Measurements from ENCODE around the gene ADAM10. TPM values are rescaled to one million over a fixed set of nuclear protein-coding genes. Genes with fewer than 3 reads are reported as not detected.

The ADAM10 gene
- total RNA-seq, 1 experiment from 2014 or later, result 170 TPM

DNA sequence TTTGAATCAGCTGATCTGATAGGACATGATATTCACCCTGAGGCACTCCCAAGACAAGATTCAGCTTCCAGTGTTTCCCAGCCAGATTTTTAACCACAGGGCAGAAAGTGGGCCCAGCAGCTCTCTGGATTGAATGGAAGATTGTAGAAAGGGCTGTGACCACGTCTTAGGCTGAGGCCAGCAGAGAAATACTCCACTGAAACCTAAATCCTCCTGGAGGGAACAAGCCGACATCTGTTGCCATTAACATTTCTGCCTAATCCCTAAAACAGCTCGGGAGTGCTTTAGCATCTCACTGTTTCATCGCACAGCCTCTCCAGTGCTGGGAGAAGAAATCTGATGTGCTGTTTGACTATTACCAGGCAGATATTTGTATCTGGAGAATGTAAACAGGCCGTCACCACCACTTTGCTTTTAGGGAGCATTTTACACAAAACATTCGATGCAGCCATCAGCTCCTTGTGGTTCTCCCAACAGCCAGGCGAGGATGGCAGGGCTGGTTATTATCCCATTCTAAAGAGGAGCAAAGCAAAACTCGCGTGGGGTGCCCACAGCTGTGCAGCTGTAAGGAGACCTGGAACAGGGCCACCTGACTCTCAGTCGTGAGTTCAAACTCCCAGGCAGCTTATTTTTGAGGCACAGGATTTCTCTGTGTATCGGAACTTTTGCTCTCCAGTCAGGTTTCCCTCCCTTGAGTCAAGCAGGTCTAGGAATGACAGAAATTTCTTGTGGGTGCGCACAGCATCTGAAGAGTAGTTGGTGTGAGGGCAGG lies 200.3 kb downstream of the ADAM10 start:
- CTCF ChIA-PET, result interaction anchor here (1.2 kb wide), 1 partner anchor 222 kb away, joined by 3 read pairs; the partner anchor contains the start of gene MINDY2
- Histone ChIP-seq H3K9me3 (no peaks in the 10 kb centered on the region), H3K4me3 (ENCODE audit: low read depth, low read length) (no peak overlapping the region), H3K4me1 (peaks cover 23% of the 10 kb centered on the region), H3K27me3 (replicated peaks; ENCODE audit: control insufficient read depth, insufficient read depth, low read length) (no peaks in the 10 kb centered on the region), H3K36me3 (ENCODE audit: control insufficient read depth, insufficient read depth, low read length) (no peaks in the 10 kb centered on the region; the same call in 1 of the 2 replicates)
- no peaks in the 10 kb centered on the region for H3K9me3 Mint-ChIP-seq (ENCODE audit: unreplicated experiment)
- no peak overlapping the region for H3K27ac Mint-ChIP-seq (ENCODE audit: unreplicated experiment)
- POLR2A ChIA-PET, result interaction anchor here (0.5 kb wide), 1 partner anchor 201 kb away, joined by 7 read pairs; no protein-coding TSS in a partner anchor
- DNase-seq, result no peak
- intact Hi-C loops (cut with micrococcal nuclease; ENCODE audit: unreplicated experiment), result no loop called here
- no peaks in the 10 kb centered on the region for H3K27me3 Mint-ChIP-seq (ENCODE audit: insufficient read depth, unreplicated experiment)
- no peaks in the 10 kb centered on the region for H3K36me3 Mint-ChIP-seq (ENCODE audit: insufficient read depth, unreplicated experiment)
- no TSS peak for BruUV-seq (replicated peaks)
- H3K4me1 Mint-ChIP-seq (ENCODE audit: low read depth, unreplicated experiment), result peaks cover 37% of the 10 kb centered on the region
- no peak for TF ChIP-seq CTCF (IDR thresholded peaks at IDR 0.05; ENCODE audit: insufficient read depth in 1 of 2, low read depth in 1 of 2, low read length in 1 of 2, severe bottlenecking in 1 of 2, unreplicated experiment in 1 of 2)
- H3K4me3 Mint-ChIP-seq (ENCODE audit: unreplicated experiment), result no peak overlapping the region

GRCh38 chr15:58548308-58549012 lies 201.0 kb downstream of the ADAM10 start:
- Histone ChIP-seq H3K9me3 (no peaks in the 10 kb centered on the region), H3K27me3 (replicated peaks; ENCODE audit: control insufficient read depth, insufficient read depth, low read length) (no peaks in the 10 kb centered on the region), H3K4me1 (peaks cover 23% of the 10 kb centered on the region), H3K4me3 (ENCODE audit: low read depth, low read length) (no peak overlapping the region), H3K36me3 (ENCODE audit: control insufficient read depth, insufficient read depth, low read length) (no peaks in the 10 kb centered on the region; the same call in 1 of the 2 replicates)
- TF ChIP-seq CTCF (IDR thresholded peaks at IDR 0.05; ENCODE audit: insufficient read depth in 1 of 2, low read depth in 1 of 2, low read length in 1 of 2, severe bottlenecking in 1 of 2, unreplicated experiment in 1 of 2), result no peak
- no peak for DNase-seq
- Mint-ChIP-seq H3K27ac (ENCODE audit: unreplicated experiment) (peak overlapping the region; percentile 58), H3K4me1 (ENCODE audit: low read depth, unreplicated experiment) (peaks cover 32% of the 10 kb centered on the region), H3K36me3 (ENCODE audit: insufficient read depth, unreplicated experiment) (no peaks in the 10 kb centered on the region), H3K9me3 (ENCODE audit: unreplicated experiment) (no peaks in the 10 kb centered on the region), H3K27me3 (ENCODE audit: insufficient read depth, unreplicated experiment) (no peaks in the 10 kb centered on the region), H3K4me3 (ENCODE audit: unreplicated experiment) (no peak overlapping the region)
- no TSS peak for BruUV-seq (replicated peaks)
- ChIA-PET CTCF (interaction anchor here (1.2 kb wide), 1 partner anchor 222 kb away, joined by 3 read pairs; the partner anchor contains the start of gene MINDY2), POLR2A (no interaction called here)
- intact Hi-C loops (cut with micrococcal nuclease; ENCODE audit: unreplicated experiment), result no loop called here

DNA sequence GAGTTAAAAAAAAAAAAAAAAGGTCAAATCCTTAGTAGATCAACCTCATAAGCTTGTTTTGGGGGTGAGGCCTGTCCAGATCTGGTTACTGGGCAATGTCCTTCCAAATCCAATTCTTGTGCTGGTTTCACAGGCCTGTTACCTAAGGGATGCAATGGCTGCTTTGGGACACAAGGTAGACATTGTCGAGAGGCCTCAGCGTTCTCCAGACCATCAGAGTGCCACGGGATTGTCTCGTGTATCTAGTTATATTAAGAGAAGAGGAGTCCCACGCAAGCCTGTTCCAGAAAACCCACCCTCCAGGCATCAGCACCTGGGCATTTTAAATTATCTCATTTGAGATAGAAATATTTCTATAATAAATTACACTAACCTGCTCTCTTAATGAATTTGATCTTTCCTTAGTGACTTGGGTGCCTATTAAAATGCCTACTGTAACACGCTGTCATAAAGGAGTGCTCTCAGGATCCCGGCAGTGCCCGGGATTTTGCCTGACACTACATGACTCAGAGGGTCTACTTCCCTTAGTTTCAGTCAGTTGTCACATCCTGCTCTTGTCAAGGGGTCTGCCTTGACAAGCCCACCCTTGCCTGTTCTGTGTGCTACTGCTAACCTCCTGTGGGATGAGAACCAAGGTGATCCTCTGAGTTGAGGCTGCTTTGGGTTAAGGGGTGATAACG lies 201.7 kb downstream of the ADAM10 start:
- no TSS peak for BruUV-seq (replicated peaks)

More for the DNA sequence above, 201.7 kb downstream of the ADAM10 start:
- Histone ChIP-seq H3K27me3 (replicated peaks; ENCODE audit: control insufficient read depth, insufficient read depth, low read length) (no peaks in the 10 kb centered on the region), H3K36me3 (ENCODE audit: control insufficient read depth, insufficient read depth, low read length) (no peaks in the 10 kb centered on the region; the same call in 1 of the 2 replicates), H3K9me3 (no peaks in the 10 kb centered on the region), H3K4me1 (peaks cover 23% of the 10 kb centered on the region), H3K4me3 (ENCODE audit: low read depth, low read length) (no peak overlapping the region)
- peaks cover 28% of the 10 kb centered on the region for H3K4me1 Mint-ChIP-seq (ENCODE audit: low read depth, unreplicated experiment)
- no peak overlapping the region for H3K4me3 Mint-ChIP-seq (ENCODE audit: unreplicated experiment)
- ChIA-PET CTCF (interaction anchor here (1.2 kb wide), 1 partner anchor 27 kb away, joined by 3 read pairs; no protein-coding TSS in a partner anchor), POLR2A (no interaction called here)
- DNase-seq, result no peak
- H3K27ac Mint-ChIP-seq (ENCODE audit: unreplicated experiment), result peak overlapping the region; percentile 58
- TF ChIP-seq CTCF (IDR thresholded peaks at IDR 0.05; ENCODE audit: insufficient read depth in 1 of 2, low read depth in 1 of 2, low read length in 1 of 2, severe bottlenecking in 1 of 2, unreplicated experiment in 1 of 2), result no peak
- intact Hi-C loops (cut with micrococcal nuclease; ENCODE audit: unreplicated experiment), result no loop called here
- no peaks in the 10 kb centered on the region for H3K27me3 Mint-ChIP-seq (ENCODE audit: insufficient read depth, unreplicated experiment)
- no peaks in the 10 kb centered on the region for H3K36me3 Mint-ChIP-seq (ENCODE audit: insufficient read depth, unreplicated experiment)
- H3K9me3 Mint-ChIP-seq (ENCODE audit: unreplicated experiment), result no peaks in the 10 kb centered on the region
